Measurements from ENCODE around the gene FGF18.

GRCh38 chr5:171415115-171415730 is 4.2 kb upstream of the FGF18 start:
- TF ChIP-seq CTCF (IDR thresholded peaks at IDR 0.05; ENCODE audit: low read depth, low read length, poor library complexity, severe bottlenecking): no peak
- TF ChIP-seq EZH2phosphoT487 (IDR thresholded peaks at IDR 0.05; ENCODE audit: borderline replicate concordance, low read length): no peak
